HepG2 (cell line): ENCODE measurements around the gene STX10. TPM values are rescaled to one million over a fixed set of nuclear protein-coding genes. Genes with fewer than 3 reads are reported as not detected.

Source experiments
- EED ChIP-seq: sonication (generic); formaldehyde crosslinking; IDR thresholded peaks from 2 replicates; pipeline ENCODE4 v1.5.0; 2020; ENCODE audit warnings: mild to moderate bottlenecking, missing genetic modification reagents
- SOX5 ChIP-seq: IDR thresholded peaks from 2 replicates; pipeline ENCODE4 v1.6.1; 2016; ENCODE audit warnings: borderline replicate concordance
- TBP ChIP-seq: sonication (generic); formaldehyde crosslinking; IDR thresholded peaks from 2 replicates; pipeline ENCODE4 v1.5.0; 2020; ENCODE audit warnings: missing genetic modification reagents
- ZFY ChIP-seq: sonication (generic); formaldehyde crosslinking; IDR thresholded peaks from 2 replicates; pipeline ENCODE4 v1.4.0; 2020; ENCODE audit warnings: missing genetic modification reagents
- polyA plus RNA-seq, 8 experiments: library from polyadenylated mRNA; depleted of rRNA in 3 of 8; stranded (reverse) in 7 of 8; unstranded in 1 of 8; fragments of >200 nt; fragmentation: Illumina TruSeq in 4 of 8; extraction: Trizol in 4 of 8; gene quantifications; 2 replicates each; pipeline versions ENCODE4 v1.2.1 to v1.2.3, GENCODE V29; 2011 to 2016; ENCODE audit warnings: low read depth in 4 of 8, missing spikeins in 1 of 8, mixed read lengths in 1 of 8; ENCODE audit not compliant: insufficient read depth in 1 of 8
- total RNA-seq, 5 experiments: library from RNA; depleted of rRNA; stranded (reverse); fragments of >200 nt; fragmentation: Illumina TruSeq; extraction: Trizol; gene quantifications; 2 replicates each; pipeline ENCODE4 v1.2.3, GENCODE V29; 2016; ENCODE audit warnings: low read depth in 1 of 5
- TF ChIP-seq, protein P1 (sequence below): sonication (generic); formaldehyde crosslinking; IDR thresholded peaks from 2 replicates; pipeline ENCODE4 v1.4.0; 2020; ENCODE audit warnings: low read depth, mild to moderate bottlenecking, missing genetic modification reagents
- TF ChIP-seq, protein P2 (sequence below), 2 experiments: fragments of 450-650 bp in 1 of 2; sonication (generic) in 1 of 2; formaldehyde crosslinking in 1 of 2; IDR thresholded peaks; 2 replicates each; pipeline versions ENCODE4 v1.6.1 to v1.8.0; 2016 to 2022; ENCODE audit warnings: antibody characterized with exemption in 1 of 2, mild to moderate bottlenecking in 1 of 2, missing genetic modification reagents in 1 of 2
- TF ChIP-seq, protein P3 (sequence below): sonication (generic); formaldehyde crosslinking; IDR thresholded peaks from 2 replicates; pipeline ENCODE4 v1.4.0; 2020; ENCODE audit warnings: missing genetic modification reagents

STX10 gene
- total and polyA plus RNA-seq, 2 of the 13 experiments (the other 11 are each of a cell fraction or from before 2014, with no cell fraction given): 47.9 to 66.4 TPM

DNA sequence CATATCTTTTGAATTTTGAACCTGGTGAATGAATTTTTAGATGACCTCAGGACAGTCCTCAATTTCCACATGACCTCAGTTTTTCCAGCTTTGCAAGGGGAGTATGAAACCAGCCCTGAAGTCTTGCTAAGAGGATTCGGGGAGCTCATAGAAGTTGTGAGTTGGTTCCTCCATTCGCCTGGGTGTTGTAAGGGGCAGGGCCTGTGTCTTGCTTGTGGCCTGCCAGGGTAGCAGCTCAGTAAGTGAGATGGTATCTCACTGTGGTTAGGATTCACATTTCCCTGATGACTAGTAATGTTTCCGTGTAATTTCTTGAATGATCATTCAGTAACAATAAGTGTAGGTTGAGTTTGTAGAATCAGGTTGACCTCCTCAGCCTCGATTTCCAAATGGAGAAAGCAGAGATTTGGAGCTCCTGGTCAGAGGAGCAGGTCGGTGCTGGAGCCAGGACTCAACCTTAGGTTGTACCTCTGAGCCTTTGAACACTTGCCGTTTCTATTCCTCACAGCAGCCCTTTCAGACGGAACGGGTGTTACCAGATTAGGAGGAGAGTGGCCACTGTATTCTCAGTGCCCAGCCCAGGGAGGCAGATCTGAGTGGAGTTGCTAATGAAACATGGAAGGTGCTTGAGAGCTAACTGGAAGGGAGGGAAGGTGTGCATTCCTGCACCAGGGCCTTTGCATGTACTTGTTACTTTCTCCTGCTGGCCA is 17.5 kb downstream of the STX10 start (continued):
- no peak for TF ChIP-seq EED (CRISPR knock-in tag)
- TF ChIP-seq, protein P1, sequence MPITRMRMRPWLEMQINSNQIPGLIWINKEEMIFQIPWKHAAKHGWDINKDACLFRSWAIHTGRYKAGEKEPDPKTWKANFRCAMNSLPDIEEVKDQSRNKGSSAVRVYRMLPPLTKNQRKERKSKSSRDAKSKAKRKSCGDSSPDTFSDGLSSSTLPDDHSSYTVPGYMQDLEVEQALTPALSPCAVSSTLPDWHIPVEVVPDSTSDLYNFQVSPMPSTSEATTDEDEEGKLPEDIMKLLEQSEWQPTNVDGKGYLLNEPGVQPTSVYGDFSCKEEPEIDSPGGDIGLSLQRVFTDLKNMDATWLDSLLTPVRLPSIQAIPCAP (CRISPR knock-in tag): no peak
- TF ChIP-seq, protein P2, sequence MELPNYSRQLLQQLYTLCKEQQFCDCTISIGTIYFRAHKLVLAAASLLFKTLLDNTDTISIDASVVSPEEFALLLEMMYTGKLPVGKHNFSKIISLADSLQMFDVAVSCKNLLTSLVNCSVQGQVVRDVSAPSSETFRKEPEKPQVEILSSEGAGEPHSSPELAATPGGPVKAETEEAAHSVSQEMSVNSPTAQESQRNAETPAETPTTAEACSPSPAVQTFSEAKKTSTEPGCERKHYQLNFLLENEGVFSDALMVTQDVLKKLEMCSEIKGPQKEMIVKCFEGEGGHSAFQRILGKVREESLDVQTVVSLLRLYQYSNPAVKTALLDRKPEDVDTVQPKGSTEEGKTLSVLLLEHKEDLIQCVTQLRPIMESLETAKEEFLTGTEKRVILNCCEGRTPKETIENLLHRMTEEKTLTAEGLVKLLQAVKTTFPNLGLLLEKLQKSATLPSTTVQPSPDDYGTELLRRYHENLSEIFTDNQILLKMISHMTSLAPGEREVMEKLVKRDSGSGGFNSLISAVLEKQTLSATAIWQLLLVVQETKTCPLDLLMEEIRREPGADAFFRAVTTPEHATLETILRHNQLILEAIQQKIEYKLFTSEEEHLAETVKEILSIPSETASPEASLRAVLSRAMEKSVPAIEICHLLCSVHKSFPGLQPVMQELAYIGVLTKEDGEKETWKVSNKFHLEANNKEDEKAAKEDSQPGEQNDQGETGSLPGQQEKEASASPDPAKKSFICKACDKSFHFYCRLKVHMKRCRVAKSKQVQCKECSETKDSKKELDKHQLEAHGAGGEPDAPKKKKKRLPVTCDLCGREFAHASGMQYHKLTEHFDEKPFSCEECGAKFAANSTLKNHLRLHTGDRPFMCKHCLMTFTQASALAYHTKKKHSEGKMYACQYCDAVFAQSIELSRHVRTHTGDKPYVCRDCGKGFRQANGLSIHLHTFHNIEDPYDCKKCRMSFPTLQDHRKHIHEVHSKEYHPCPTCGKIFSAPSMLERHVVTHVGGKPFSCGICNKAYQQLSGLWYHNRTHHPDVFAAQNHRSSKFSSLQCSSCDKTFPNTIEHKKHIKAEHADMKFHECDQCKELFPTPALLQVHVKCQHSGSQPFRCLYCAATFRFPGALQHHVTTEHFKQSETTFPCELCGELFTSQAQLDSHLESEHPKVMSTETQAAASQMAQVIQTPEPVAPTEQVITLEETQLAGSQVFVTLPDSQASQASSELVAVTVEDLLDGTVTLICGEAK (IDR thresholded peaks at IDR 0.05): no peak
- TF ChIP-seq, protein P2 (CRISPR knock-in tag; IDR thresholded peaks at IDR 0.05): no peak
- TF ChIP-seq, protein P3, sequence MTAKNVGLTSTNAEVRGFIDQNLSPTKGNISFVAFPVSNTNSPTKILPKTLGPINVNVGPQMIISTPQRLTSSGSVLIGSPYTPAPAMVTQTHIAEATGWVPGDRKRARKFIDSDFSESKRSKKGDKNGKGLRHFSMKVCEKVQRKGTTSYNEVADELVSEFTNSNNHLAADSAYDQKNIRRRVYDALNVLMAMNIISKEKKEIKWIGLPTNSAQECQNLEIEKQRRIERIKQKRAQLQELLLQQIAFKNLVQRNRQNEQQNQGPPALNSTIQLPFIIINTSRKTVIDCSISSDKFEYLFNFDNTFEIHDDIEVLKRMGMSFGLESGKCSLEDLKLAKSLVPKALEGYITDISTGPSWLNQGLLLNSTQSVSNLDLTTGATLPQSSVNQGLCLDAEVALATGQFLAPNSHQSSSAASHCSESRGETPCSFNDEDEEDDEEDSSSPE (CRISPR knock-in tag): no peak
- no peak for TF ChIP-seq TBP (CRISPR knock-in tag)
- no peak for TF ChIP-seq ZFY (CRISPR knock-in tag)
- TF ChIP-seq SOX5 (CRISPR knock-in tag): no peak
